Uterus (tissue), 4 donors: ENCODE data around the gene TTC1. TPM values are rescaled to one million over a fixed set of nuclear protein-coding genes. Genes with fewer than 3 reads are reported as not detected.

Experiments used
- DNase-seq, 2 donors: peaks; one replicate each; pipeline ENCODE4 v3.0.0-alpha.2; 2019 to 2020
- H3K27ac ChIP-seq, 2 donors: fragments of 200-600 bp; sonication (generic); 1 replicate in 1 of 2; 2 replicates in 1 of 2; pipeline ENCODE4 v1.5.1; 2016 to 2018
- H3K27me3 ChIP-seq, 2 donors: fragments of 200-600 bp; sonication (generic); one replicate each; pipeline ENCODE4 v1.5.1; 2018 to 2019; ENCODE audit warnings: control low read depth in 1 of 2
- H3K36me3 ChIP-seq, 2 donors: fragments of 200-600 bp; sonication (generic); one replicate each; pipeline ENCODE4 v1.5.1; 2019; ENCODE audit warnings: control low read depth in 1 of 2
- H3K4me1 ChIP-seq, 2 donors: fragments of 200-600 bp; sonication (generic); one replicate each; pipeline ENCODE4 v1.5.1; 2018 to 2019; ENCODE audit warnings: control low read depth in 1 of 2
- H3K4me3 ChIP-seq, 2 donors: fragments of 200-600 bp; sonication (generic); 1 replicate in 1 of 2; 2 replicates in 1 of 2; pipeline ENCODE4 v1.5.1; 2018 to 2019; ENCODE audit warnings: mild to moderate bottlenecking in 1 of 2
- H3K9me3 ChIP-seq, 2 donors: fragments of 200-600 bp; sonication (generic); one replicate each; pipeline ENCODE4 v1.5.1; 2019; ENCODE audit warnings: control low read depth in 1 of 2
- CTCF ChIP-seq, 4 experiments: fragments of 200-600 bp in 2 of 4; fragments of 450-650 bp in 2 of 4; sonication (generic) in 2 of 4; IDR thresholded peaks; one replicate each; pipeline ENCODE4 v1.5.1; 2016 to 2019; ENCODE audit warnings: antibody characterized with exemption in 4 of 4, mild to moderate bottlenecking in 2 of 4, moderate library complexity in 1 of 4
- POLR2A ChIP-seq, 2 donors: fragments of 450-650 bp; IDR thresholded peaks; one replicate each; pipeline ENCODE4 v1.6.1; 2016; ENCODE audit warnings: antibody characterized with exemption in 2 of 2, mild to moderate bottlenecking in 1 of 2, moderate library complexity in 1 of 2
- intact Hi-C: fragments of 100-400 bp; cut with DNase I; formaldehyde crosslinking; loops from one replicate; pipeline ENCODE4 v1.15.1; 2023; ENCODE audit warnings: low total_unique reads
- total RNA-seq, 4 donors: library from RNA; depleted of rRNA in 3 of 4; stranded (reverse); fragments of >200 nt in 3 of 4; gene quantifications; one replicate each; pipeline versions ENCODE4 v1.1.0 to v1.2.4, GENCODE V29; 2014 to 2023
- donor health status: DM: yes; HTN: yes; CAD: no.

The TTC1 gene
- total RNA-seq, 4 donors from 2014 or later: 9.7 to 43.5 (median 41.1) TPM

GRCh38 chr5:160071916-160072315, 63.0 kb downstream of the TTC1 start:
- Histone ChIP-seq H3K4me1 (no peaks in the 10 kb centered on the region), H3K36me3 (no peaks in the 10 kb centered on the region), H3K27me3 (no peaks in the 10 kb centered on the region), H3K4me3 (no peak overlapping the region), H3K9me3 (no peaks in the 10 kb centered on the region), H3K27ac (peak overlapping the region in 1 of 2 donors; percentile 34)
- intact Hi-C loops: no loop called here
- TF ChIP-seq POLR2A (IDR thresholded peaks at IDR 0.05) (no peak), CTCF (IDR thresholded peaks at IDR 0.05) (no peak)
- DNase-seq: no peak

GRCh38 chr5:160075073-160075472, 66.1 kb downstream of the TTC1 start:
- no peaks in the 10 kb centered on the region for H3K9me3 ChIP-seq
- no peaks in the 10 kb centered on the region for H3K27me3 ChIP-seq
- H3K4me1 ChIP-seq: no peaks in the 10 kb centered on the region
- intact Hi-C loops: no loop called here
- DNase-seq: no peak
- no peaks in the 10 kb centered on the region for H3K36me3 ChIP-seq
- TF ChIP-seq CTCF (IDR thresholded peaks at IDR 0.05): no peak
- no peak for TF ChIP-seq POLR2A (IDR thresholded peaks at IDR 0.05)
- H3K27ac ChIP-seq: no peak overlapping the region
- no peak overlapping the region for H3K4me3 ChIP-seq

GRCh38 chr5:160076997-160077396, 68.1 kb downstream of the TTC1 start:
- Histone ChIP-seq H3K27me3 (no peaks in the 10 kb centered on the region), H3K9me3 (no peaks in the 10 kb centered on the region), H3K27ac (no peak overlapping the region), H3K4me1 (no peaks in the 10 kb centered on the region), H3K36me3 (no peaks in the 10 kb centered on the region), H3K4me3 (no peak overlapping the region)
- intact Hi-C loops: no loop called here
- DNase-seq: no peak
- TF ChIP-seq POLR2A (IDR thresholded peaks at IDR 0.05) (no peak), CTCF (IDR thresholded peaks at IDR 0.05) (no peak)

- Histone ChIP-seq H3K36me3 (no peaks in the 10 kb centered on the region), H3K27me3 (no peaks in the 10 kb centered on the region), H3K4me1 (peaks cover 0 to 10% of the 10 kb centered on the region in 2 donors), H3K27ac (no peak overlapping the region), H3K9me3 (no peaks in the 10 kb centered on the region), H3K4me3 (no peak overlapping the region)
- intact Hi-C loops: no loop called here
- no peak for DNase-seq
- TF ChIP-seq POLR2A (IDR thresholded peaks at IDR 0.05) (no peak), CTCF (IDR thresholded peaks at IDR 0.05) (no peak)
Measured at GRCh38 chr5:160079753-160080152, 70.8 kb downstream of the TTC1 start.

GRCh38 chr5:160081495-160081894, 72.6 kb downstream of the TTC1 start:
- intact Hi-C loops: no loop called here
- Histone ChIP-seq H3K36me3 (no peaks in the 10 kb centered on the region), H3K27me3 (no peaks in the 10 kb centered on the region), H3K4me1 (peaks cover 0 to 10% of the 10 kb centered on the region in 2 donors), H3K4me3 (no peak overlapping the region), H3K27ac (no peak overlapping the region), H3K9me3 (no peaks in the 10 kb centered on the region)
- no peak for TF ChIP-seq POLR2A (IDR thresholded peaks at IDR 0.05)
- TF ChIP-seq CTCF (IDR thresholded peaks at IDR 0.05): no peak
- no peak for DNase-seq
